Spleen (tissue), 7 donors: ENCODE data around the gene TMEM232.

ENCODE experiments used
- POLR2A ChIP-seq, 3 donors: fragments of 450-650 bp; IDR thresholded peaks; one replicate each; pipeline ENCODE4 v1.5.1; 2017; ENCODE audit warnings: antibody characterized with exemption in 3 of 3, mild to moderate bottlenecking in 1 of 3
- POLR2AphosphoS5 ChIP-seq, 3 donors: sonication (generic); formaldehyde crosslinking; IDR thresholded peaks; one replicate each; pipeline ENCODE4 v1.5.1; 2017; ENCODE audit warnings: antibody characterized with exemption in 3 of 3
- TF ChIP-seq, protein P1 (sequence below), 11 experiments: fragments of 200-600 bp in 7 of 11; fragments of 450-650 bp in 4 of 11; sonication (generic) in 4 of 11; IDR thresholded peaks in 8 of 11; conservative IDR thresholded peaks in 3 of 11; 1 replicate in 7 of 11; 2 replicates in 4 of 11; pipeline versions ENCODE4 v1.4.0 to v1.8.0; 2016 to 2021; ENCODE audit warnings: antibody characterized with exemption in 11 of 11, inconsistent platforms in 4 of 11, mild to moderate bottlenecking in 1 of 11
- donor health status: DM: no; HTN: no; CAD: no; lungs with moderate emphysema.
- donor health status: DM: no; HTN: no; CAD: no.
- donor health status: DM: no; HTN: no; CAD: no.

GRCh38 chr5:110398951-110399350, 327.5 kb downstream of the TMEM232 start:
- no peak for TF ChIP-seq POLR2A (IDR thresholded peaks at IDR 0.05)
- TF ChIP-seq, protein P1, sequence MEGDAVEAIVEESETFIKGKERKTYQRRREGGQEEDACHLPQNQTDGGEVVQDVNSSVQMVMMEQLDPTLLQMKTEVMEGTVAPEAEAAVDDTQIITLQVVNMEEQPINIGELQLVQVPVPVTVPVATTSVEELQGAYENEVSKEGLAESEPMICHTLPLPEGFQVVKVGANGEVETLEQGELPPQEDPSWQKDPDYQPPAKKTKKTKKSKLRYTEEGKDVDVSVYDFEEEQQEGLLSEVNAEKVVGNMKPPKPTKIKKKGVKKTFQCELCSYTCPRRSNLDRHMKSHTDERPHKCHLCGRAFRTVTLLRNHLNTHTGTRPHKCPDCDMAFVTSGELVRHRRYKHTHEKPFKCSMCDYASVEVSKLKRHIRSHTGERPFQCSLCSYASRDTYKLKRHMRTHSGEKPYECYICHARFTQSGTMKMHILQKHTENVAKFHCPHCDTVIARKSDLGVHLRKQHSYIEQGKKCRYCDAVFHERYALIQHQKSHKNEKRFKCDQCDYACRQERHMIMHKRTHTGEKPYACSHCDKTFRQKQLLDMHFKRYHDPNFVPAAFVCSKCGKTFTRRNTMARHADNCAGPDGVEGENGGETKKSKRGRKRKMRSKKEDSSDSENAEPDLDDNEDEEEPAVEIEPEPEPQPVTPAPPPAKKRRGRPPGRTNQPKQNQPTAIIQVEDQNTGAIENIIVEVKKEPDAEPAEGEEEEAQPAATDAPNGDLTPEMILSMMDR (IDR thresholded peaks at IDR 0.05 in 8 of 11, conservative IDR thresholded peaks at IDR 0.05 in 3 of 11) = no peak
- TF ChIP-seq POLR2AphosphoS5 (IDR thresholded peaks at IDR 0.05) = no peak
